Body of pancreas (tissue), 4 donors: ENCODE results near the gene CCNY. TPM values are rescaled to one million over a fixed set of nuclear protein-coding genes. Genes with fewer than 3 reads are reported as not detected.

ENCODE experiments used
- ATAC-seq: fragments of 150-250 bp; one replicate; pipeline ENCODE4 v1.9.1; 2016
- DNase-seq, 4 donors: peaks; one replicate each; pipeline ENCODE4 v3.0.0-alpha.2; 2019
- H3K27ac ChIP-seq, 4 donors: fragments of 200-600 bp; sonication (generic); 1 replicate in 3 of 4; 2 replicates in 1 of 4; pipeline versions ENCODE4 v1.5.1 to v1.6.1; 2016 to 2019; ENCODE audit warnings: mild to moderate bottlenecking in 1 of 4, mixed read lengths in 1 of 4, moderate library complexity in 1 of 4
- H3K27me3 ChIP-seq, 2 donors: fragments of 200-600 bp; sonication (generic); one replicate each; pipeline ENCODE4 v1.6.0; 2016; ENCODE audit warnings: mild to moderate bottlenecking in 1 of 2
- H3K36me3 ChIP-seq, 2 donors: fragments of 200-600 bp; sonication (generic); replicated peaks in 1 of 2; 2 replicates each; pipeline ENCODE4 v1.5.1; 2016; ENCODE audit warnings: low read depth in 2 of 2; ENCODE audit not compliant: insufficient read depth in 1 of 2
- H3K4me1 ChIP-seq: fragments of 200-600 bp; sonication (generic); one replicate; pipeline ENCODE4 v1.6.0; 2016
- H3K4me3 ChIP-seq, 2 donors: fragments of 200-600 bp; sonication (generic); 1 replicate in 1 of 2; 2 replicates in 1 of 2; pipeline ENCODE4 v1.5.1; 2016 to 2019
- H3K9me3 ChIP-seq, 3 donors: fragments of 200-600 bp; sonication (generic); 1 replicate in 2 of 3; 2 replicates in 1 of 3; pipeline ENCODE4 v1.5.1; 2016
- POLR2A ChIP-seq, 3 donors: fragments of 450-650 bp; IDR thresholded peaks; one replicate each; pipeline ENCODE4 v1.6.1; 2016; ENCODE audit warnings: antibody characterized with exemption in 3 of 3, mild to moderate bottlenecking in 2 of 3
- WGBS, 2 donors: methylation state at CpG; one replicate each; pipeline ENCODE4 v1.1.5; 2017; 5-methylcytosine and 5-hydroxymethylcytosine counted together
- intact Hi-C: fragments of 100-400 bp; cut with DNase I; formaldehyde crosslinking; loops from one replicate; pipeline ENCODE4 v1.15.1; 2023
- total RNA-seq, 2 donors: library from RNA; depleted of rRNA; stranded (reverse); fragments of >200 nt; gene quantifications; one replicate each; pipeline ENCODE4 v1.1.0, GENCODE V29; 2016
- TF ChIP-seq, protein P1 (sequence below), 7 experiments: fragments of 450-650 bp in 4 of 7; fragments of 200-600 bp in 3 of 7; sonication (generic) in 3 of 7; IDR thresholded peaks; one replicate each; pipeline ENCODE4 v1.5.1; 2016 to 2019; ENCODE audit warnings: antibody characterized with exemption in 7 of 7

CCNY gene
- total RNA-seq, 2 donors from 2014 or later = 9.6 to 18.9 TPM

DNA sequence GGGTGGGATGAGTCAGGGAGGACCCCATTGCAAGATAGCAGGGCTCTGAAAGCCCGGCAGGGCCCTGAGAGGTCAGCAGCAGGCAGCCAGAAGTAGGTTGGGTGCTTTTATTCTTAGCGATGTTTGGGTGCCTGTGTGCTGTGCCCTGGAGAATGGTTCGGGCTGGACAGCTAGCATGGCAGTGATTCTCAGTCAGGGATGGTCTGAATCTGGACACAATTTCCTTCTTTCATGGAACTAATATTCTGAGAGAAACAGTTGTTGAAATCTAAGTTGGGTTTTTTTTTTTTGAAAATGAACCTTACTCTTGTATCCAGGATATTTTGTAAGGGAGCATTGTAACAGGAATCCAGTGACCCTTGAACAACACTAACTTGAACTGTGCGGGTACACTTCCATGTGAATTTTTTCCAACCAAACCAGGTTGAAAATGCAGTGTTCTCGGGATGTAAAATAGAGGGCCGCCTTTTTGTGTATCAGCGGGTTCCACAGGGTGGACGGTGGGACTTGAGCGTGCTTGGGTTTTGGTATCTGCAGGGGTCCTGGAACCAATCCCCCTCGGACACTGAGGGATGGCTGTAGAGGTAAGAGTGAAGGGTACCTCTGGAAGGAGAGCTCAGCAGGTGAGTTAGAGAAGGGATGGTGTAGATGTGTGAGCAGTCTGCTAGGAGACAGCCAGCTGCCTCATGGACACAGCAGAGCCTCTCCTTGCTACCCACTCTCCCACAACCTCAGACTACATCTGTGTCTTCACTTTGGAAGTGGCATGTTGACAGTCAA is 12.5 kb downstream of the CCNY start:
- H3K4me3 ChIP-seq = no peak overlapping the region
- TF ChIP-seq, protein P1, sequence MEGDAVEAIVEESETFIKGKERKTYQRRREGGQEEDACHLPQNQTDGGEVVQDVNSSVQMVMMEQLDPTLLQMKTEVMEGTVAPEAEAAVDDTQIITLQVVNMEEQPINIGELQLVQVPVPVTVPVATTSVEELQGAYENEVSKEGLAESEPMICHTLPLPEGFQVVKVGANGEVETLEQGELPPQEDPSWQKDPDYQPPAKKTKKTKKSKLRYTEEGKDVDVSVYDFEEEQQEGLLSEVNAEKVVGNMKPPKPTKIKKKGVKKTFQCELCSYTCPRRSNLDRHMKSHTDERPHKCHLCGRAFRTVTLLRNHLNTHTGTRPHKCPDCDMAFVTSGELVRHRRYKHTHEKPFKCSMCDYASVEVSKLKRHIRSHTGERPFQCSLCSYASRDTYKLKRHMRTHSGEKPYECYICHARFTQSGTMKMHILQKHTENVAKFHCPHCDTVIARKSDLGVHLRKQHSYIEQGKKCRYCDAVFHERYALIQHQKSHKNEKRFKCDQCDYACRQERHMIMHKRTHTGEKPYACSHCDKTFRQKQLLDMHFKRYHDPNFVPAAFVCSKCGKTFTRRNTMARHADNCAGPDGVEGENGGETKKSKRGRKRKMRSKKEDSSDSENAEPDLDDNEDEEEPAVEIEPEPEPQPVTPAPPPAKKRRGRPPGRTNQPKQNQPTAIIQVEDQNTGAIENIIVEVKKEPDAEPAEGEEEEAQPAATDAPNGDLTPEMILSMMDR (IDR thresholded peaks at IDR 0.05) = no peak
- TF ChIP-seq POLR2A (IDR thresholded peaks at IDR 0.05) = no peak
- H3K27ac ChIP-seq = no peak overlapping the region
- intact Hi-C loops = loop anchor here (10.0 kb wide), 1 partner anchor 116 kb away; no protein-coding TSS in a partner anchor
- whole genome bisulfite sequencing, 2 donors = 90 to 93% methylated on average over 10 of the region's 10 CpGs
- DNase-seq (no peak), ATAC-seq (no peak)
- no peaks in the 10 kb centered on the region for H3K36me3 ChIP-seq
- no peaks in the 10 kb centered on the region for H3K27me3 ChIP-seq
- peaks cover 34% of the 10 kb centered on the region for H3K4me1 ChIP-seq
- H3K9me3 ChIP-seq = no peaks in the 10 kb centered on the region

DNA sequence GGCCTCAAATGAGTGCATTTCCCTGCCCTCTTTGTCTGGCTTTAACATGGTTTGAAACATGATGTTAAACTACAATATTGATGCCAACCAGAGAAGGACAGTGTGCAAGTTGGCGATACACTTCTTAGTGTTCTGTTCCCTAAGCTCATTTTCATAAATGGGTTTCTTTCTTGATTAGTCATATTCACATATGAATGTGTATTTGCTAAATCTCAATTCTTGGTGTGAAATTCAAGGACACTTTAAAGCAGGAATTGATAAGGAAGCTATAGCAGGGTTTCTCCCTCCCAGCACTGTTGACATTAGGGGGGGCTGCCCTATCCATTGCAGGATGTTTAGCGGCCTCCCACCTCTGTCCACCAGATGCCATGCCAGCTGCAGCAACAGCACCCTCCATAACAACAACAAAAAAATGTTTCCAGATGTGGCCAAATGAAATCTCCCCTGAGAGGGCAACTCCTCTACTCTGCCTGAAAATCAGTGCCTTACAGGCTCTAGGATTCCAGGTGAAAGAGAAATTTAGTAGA is 13.1 kb downstream of the CCNY start:
- Histone ChIP-seq H3K9me3 (no peaks in the 10 kb centered on the region), H3K27me3 (no peaks in the 10 kb centered on the region), H3K27ac (no peak overlapping the region), H3K36me3 (no peaks in the 10 kb centered on the region), H3K4me1 (peaks cover 34% of the 10 kb centered on the region), H3K4me3 (no peak overlapping the region)
- intact Hi-C loops = loop anchor here (10.0 kb wide), 1 partner anchor 115 kb away; no protein-coding TSS in a partner anchor
- ATAC-seq = no peak
- no peak for DNase-seq
- 47 to 53% methylated on average over 2 of the region's 2 CpGs for WGBS, 2 donors
- no peak for TF ChIP-seq POLR2A (IDR thresholded peaks at IDR 0.05)

DNA sequence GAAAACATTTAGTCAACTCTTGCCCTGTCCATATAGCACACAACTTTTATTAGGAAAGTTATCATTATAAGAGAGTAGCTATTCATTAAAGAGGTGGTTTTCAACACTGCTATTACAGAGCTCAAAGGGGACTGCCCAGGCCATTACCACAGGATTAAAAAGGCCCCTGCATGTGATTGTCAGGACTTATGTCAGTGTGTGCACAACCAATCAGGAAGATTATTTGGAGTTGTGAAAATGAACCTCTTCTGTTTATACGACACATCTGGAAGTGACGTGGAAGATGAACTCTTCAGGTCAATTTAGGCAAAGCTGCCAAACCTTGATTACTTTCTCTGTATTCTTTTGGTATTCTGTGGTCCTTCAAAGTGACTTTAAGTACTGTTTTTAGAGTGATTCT is 14.7 kb downstream of the CCNY start:
- H3K4me3 ChIP-seq = no peak overlapping the region
- H3K9me3 ChIP-seq = no peaks in the 10 kb centered on the region
- 39 to 44% methylated on average over 2 of the region's 2 CpGs for WGBS, 2 donors
- no peak overlapping the region for H3K27ac ChIP-seq
- intact Hi-C loops = no loop called here
- H3K4me1 ChIP-seq = peaks cover 34% of the 10 kb centered on the region
- ATAC-seq (no peak), DNase-seq (no peak)
- no peaks in the 10 kb centered on the region for H3K36me3 ChIP-seq
- H3K27me3 ChIP-seq = no peaks in the 10 kb centered on the region
- no peak for TF ChIP-seq POLR2A (IDR thresholded peaks at IDR 0.05)
- TF ChIP-seq, protein P1 (IDR thresholded peaks at IDR 0.05) = no peak

DNA sequence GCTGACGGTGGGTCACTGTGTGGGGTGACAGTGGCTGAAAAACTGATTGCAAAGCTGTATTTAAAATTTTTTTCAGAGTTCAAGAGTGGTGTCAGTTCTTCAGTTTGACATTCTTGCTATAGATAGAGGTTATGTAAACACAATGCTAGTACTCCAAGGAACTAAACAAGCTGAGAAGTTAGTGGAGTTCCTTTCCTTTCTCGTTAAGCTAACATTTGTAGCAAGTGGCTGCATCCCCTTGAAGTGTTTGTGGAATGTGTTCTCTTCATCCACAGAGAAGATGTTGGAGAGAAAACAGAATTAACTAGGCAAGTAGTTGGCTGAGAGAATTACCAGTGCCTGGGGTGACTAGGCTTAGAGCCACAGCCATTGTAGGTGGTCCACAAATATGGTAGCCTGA is 15.8 kb downstream of the CCNY start:
- Histone ChIP-seq H3K4me3 (no peak overlapping the region), H3K27me3 (no peaks in the 10 kb centered on the region), H3K4me1 (peaks cover 34% of the 10 kb centered on the region), H3K9me3 (no peaks in the 10 kb centered on the region), H3K27ac (no peak overlapping the region), H3K36me3 (no peaks in the 10 kb centered on the region)
- DNase-seq (no peak), ATAC-seq (no peak)
- TF ChIP-seq, protein P1 (IDR thresholded peaks at IDR 0.05) = no peak
- no peak for TF ChIP-seq POLR2A (IDR thresholded peaks at IDR 0.05)
- intact Hi-C loops = no loop called here
- 57 to 67% methylated on average over 2 of the region's 2 CpGs for WGBS, 2 donors

DNA sequence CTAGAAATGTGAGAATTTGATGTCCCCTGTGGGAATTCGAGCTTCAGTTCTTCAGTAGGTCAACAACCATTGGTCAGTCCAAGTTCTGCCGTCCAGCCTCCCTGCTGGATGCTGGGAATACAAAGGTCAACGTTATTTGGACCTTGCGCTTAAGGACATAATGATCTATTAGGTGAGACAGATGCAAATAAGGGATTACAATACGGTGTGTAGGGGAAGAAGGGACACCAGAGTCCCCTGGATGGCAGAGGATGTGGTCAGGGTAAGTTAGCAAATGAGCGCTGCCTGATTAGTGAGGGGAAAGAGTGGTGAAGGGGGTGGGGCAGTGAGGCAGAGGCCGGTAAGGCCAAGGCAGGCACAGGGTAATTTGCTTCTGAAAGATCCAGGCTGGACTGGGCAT is 16.2 kb downstream of the CCNY start:
- Histone ChIP-seq H3K27ac (no peak overlapping the region), H3K27me3 (no peaks in the 10 kb centered on the region), H3K36me3 (no peaks in the 10 kb centered on the region), H3K4me3 (no peak overlapping the region), H3K4me1 (peaks cover 34% of the 10 kb centered on the region), H3K9me3 (no peaks in the 10 kb centered on the region)
- TF ChIP-seq, protein P1 (IDR thresholded peaks at IDR 0.05) = no peak
- no peak for TF ChIP-seq POLR2A (IDR thresholded peaks at IDR 0.05)
- ATAC-seq (no peak), DNase-seq (no peak)
- WGBS, 2 donors = 79 to 81% methylated on average over 7 of the region's 7 CpGs
- intact Hi-C loops = no loop called here
